ENCODE data around the gene GREB1.

DNA sequence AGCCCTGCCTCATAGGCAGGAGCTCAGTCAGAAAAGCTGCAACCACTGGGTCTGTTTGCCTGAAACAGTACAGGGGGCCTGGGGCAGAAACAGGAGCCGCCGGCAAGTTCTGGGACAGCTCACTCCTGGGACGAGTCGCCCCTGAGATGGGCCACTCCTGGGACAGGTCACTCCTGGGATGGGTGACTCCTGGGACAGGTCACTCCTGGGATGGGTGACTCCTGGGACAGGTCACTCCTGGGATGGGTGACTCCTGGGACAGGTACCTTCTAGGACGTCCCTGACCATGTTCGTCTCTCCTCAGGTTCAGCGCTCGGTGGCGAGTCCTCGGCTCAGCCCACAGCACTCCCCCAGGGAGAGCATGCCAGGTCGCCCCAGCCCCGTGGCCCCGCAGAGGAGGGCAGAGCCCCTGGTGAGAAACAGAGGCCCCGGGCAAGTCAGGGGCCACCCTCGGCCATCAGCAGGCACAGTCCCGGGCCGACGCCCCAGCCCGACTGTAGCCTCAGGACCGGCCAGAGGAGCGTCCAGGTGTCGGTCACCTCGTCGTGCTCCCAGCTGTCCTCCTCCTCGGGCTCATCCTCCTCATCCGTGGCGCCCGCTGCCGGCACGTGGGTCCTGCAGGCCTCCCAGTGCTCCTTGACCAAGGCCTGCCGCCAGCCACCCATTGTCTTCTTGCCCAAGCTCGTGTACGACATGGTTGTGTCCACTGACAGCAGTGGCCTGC lies 84.3 kb downstream of the GREB1 start:
- TF ChIP-seq CTCF (IDR thresholded peaks at IDR 0.05) (no peak), POLR2A (IDR thresholded peaks at IDR 0.05) (no peak)
